ENCODE results near the gene EXOG. TPM values are rescaled to one million over a fixed set of nuclear protein-coding genes. Genes with fewer than 3 reads are reported as not detected.

EXOG gene
- total and polyA plus RNA-seq, 10 of the 15 experiments (the other 5 are each of a cell fraction or from before 2014, with no cell fraction given), result 7.8 to 20.9 (median 19.6) TPM

- Histone ChIP-seq H3K4me1 (ENCODE audit: control insufficient read depth, insufficient read depth, low read length) (no peaks in the 10 kb centered on the region), H3K4me3 (no peak overlapping the region), H3K27ac (ENCODE audit: control insufficient read depth, insufficient read depth) (no peak overlapping the region), H2AFZ (ENCODE audit: control insufficient read depth, low read depth, low read length) (no peak overlapping the region), H4K20me1 (ENCODE audit: control insufficient read depth, insufficient read depth) (no peaks in the 10 kb centered on the region), H3K9me3 (replicated peaks; ENCODE audit: control insufficient read depth, insufficient read depth, low read length) (no peaks in the 10 kb centered on the region; the same call in 2 of the 3 replicates), H3K4me2 (ENCODE audit: control insufficient read depth, insufficient read depth) (no peak overlapping the region), H3K9ac (ENCODE audit: control insufficient read depth, insufficient read depth, low read length) (no peak overlapping the region), H3K36me3 (ENCODE audit: control insufficient read depth in 2 of 2, insufficient read depth in 2 of 2, low read length in 1 of 2) (no peaks in the 10 kb centered on the region), H3K27me3 (replicated peaks in 1 of 2; ENCODE audit: control insufficient read depth in 2 of 2, insufficient read depth in 2 of 2, low read length in 1 of 2) (no peaks in the 10 kb centered on the region), H3K79me2 (ENCODE audit: control insufficient read depth, insufficient read depth, low read length) (no peaks in the 10 kb centered on the region)
- FAIRE-seq (no peak), ATAC-seq (no peak), DNase-seq (ENCODE audit: low read depth, low spot score) (no peak)
- BruUV-seq (replicated peaks), result no TSS peak
- ChIA-PET POLR2A (no interaction called here), SMC1A (ENCODE audit: uncharacterized antibody, unreplicated experiment) (no interaction called here), RAD21 (ENCODE audit: unreplicated experiment) (no interaction called here), CTCF (no interaction called here)
- intact Hi-C loops (cut with micrococcal nuclease; ENCODE audit: unreplicated experiment), result no loop called here
- in situ Hi-C loops (cut with MboI), result no loop called here
- 67% methylated on average over 33 of the region's 33 CpGs for WGBS (ENCODE audit: insufficient coverage, insufficient replicate concordance, low lambda C conversion rate, missing lambda C conversion rate)
- TF ChIP-seq SUPT20H (IDR thresholded peaks at IDR 0.05; ENCODE audit: borderline replicate concordance, control insufficient read depth, low read depth, low read length) (no peak), CHD1 (IDR thresholded peaks at IDR 0.05; ENCODE audit: low read depth, low read length) (no peak), BHLHE40 (IDR thresholded peaks at IDR 0.05; ENCODE audit: borderline replicate concordance in 1 of 2, low read depth in 2 of 2, low read length in 1 of 2) (no peak), JUND (IDR thresholded peaks at IDR 0.05; ENCODE audit: low read depth, low read length) (no peak), SP1 (IDR thresholded peaks at IDR 0.05; ENCODE audit: low read depth, low read length) (no peak), HDGF (IDR thresholded peaks at IDR 0.05) (no peak), TCF7 (IDR thresholded peaks at IDR 0.05; ENCODE audit: borderline replicate concordance) (no peak), WRNIP1 (IDR thresholded peaks at IDR 0.05; ENCODE audit: borderline replicate concordance, low read depth, low read length) (no peak), ASH2L (IDR thresholded peaks at IDR 0.05; ENCODE audit: borderline replicate concordance, low read depth) (no peak), RB1 (IDR thresholded peaks at IDR 0.05; ENCODE audit: borderline replicate concordance) (no peak), RUNX3 (IDR thresholded peaks at IDR 0.05; ENCODE audit: low read length) (no peak), STAT3 (IDR thresholded peaks at IDR 0.05; ENCODE audit: low read depth, low read length) (no peak), RFX5 (IDR thresholded peaks at IDR 0.05; ENCODE audit: low read depth, low read length) (no peak), TAF1 (IDR thresholded peaks at IDR 0.05; ENCODE audit: borderline replicate concordance, low read depth, low read length) (no peak)
- TF ChIP-seq, protein P1, sequence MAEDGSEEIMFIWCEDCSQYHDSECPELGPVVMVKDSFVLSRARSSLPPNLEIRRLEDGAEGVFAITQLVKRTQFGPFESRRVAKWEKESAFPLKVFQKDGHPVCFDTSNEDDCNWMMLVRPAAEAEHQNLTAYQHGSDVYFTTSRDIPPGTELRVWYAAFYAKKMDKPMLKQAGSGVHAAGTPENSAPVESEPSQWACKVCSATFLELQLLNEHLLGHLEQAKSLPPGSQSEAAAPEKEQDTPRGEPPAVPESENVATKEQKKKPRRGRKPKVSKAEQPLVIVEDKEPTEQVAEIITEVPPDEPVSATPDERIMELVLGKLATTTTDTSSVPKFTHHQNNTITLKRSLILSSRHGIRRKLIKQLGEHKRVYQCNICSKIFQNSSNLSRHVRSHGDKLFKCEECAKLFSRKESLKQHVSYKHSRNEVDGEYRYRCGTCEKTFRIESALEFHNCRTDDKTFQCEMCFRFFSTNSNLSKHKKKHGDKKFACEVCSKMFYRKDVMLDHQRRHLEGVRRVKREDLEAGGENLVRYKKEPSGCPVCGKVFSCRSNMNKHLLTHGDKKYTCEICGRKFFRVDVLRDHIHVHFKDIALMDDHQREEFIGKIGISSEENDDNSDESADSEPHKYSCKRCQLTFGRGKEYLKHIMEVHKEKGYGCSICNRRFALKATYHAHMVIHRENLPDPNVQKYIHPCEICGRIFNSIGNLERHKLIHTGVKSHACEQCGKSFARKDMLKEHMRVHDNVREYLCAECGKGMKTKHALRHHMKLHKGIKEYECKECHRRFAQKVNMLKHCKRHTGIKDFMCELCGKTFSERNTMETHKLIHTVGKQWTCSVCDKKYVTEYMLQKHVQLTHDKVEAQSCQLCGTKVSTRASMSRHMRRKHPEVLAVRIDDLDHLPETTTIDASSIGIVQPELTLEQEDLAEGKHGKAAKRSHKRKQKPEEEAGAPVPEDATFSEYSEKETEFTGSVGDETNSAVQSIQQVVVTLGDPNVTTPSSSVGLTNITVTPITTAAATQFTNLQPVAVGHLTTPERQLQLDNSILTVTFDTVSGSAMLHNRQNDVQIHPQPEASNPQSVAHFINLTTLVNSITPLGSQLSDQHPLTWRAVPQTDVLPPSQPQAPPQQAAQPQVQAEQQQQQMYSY (CRISPR knock-in tag; IDR thresholded peaks at IDR 0.05), result no peak
- TF ChIP-seq, protein P2, sequence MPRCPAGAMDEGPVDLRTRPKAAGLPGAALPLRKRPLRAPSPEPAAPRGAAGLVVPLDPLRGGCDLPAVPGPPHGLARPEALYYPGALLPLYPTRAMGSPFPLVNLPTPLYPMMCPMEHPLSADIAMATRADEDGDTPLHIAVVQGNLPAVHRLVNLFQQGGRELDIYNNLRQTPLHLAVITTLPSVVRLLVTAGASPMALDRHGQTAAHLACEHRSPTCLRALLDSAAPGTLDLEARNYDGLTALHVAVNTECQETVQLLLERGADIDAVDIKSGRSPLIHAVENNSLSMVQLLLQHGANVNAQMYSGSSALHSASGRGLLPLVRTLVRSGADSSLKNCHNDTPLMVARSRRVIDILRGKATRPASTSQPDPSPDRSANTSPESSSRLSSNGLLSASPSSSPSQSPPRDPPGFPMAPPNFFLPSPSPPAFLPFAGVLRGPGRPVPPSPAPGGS (IDR thresholded peaks at IDR 0.05; ENCODE audit: borderline replicate concordance, insufficient read depth, low read depth, low read length, poor library complexity, severe bottlenecking), result no peak
Measured at GRCh38 chr3:38549957-38550840, 54.1 kb downstream of the EXOG start.
